HepG2 (cell line): ENCODE measurements around the gene MAPK6. TPM values are rescaled to one million over a fixed set of nuclear protein-coding genes. Genes with fewer than 3 reads are reported as not detected.

Experiments
- BORCS8-MEF2B ChIP-seq: sonication (generic); formaldehyde crosslinking; IDR thresholded peaks from 2 replicates; pipeline ENCODE4 v1.8.0; 2022; ENCODE audit warnings: mild to moderate bottlenecking, missing genetic modification reagents
- CHCHD3 ChIP-seq: sonication (generic); formaldehyde crosslinking; IDR thresholded peaks from 2 replicates; pipeline ENCODE4 v1.8.0; 2022; ENCODE audit warnings: mild to moderate bottlenecking, missing genetic modification reagents, moderate library complexity
- FOXA3 ChIP-seq: IDR thresholded peaks from 2 replicates; pipeline ENCODE4 v1.6.1; 2016; ENCODE audit warnings: missing genetic modification reagents, missing compliant biosample characterization
- KIAA2018 ChIP-seq: sonication (generic); formaldehyde crosslinking; IDR thresholded peaks from 2 replicates; pipeline ENCODE4 v1.5.0; 2020; ENCODE audit warnings: mild to moderate bottlenecking, missing genetic modification reagents, borderline replicate concordance
- NFYB ChIP-seq: sonication (generic); formaldehyde crosslinking; IDR thresholded peaks from 2 replicates; pipeline ENCODE4 v1.4.0; 2020; ENCODE audit warnings: missing genetic modification reagents
- SKI ChIP-seq: fragments of 450-650 bp; IDR thresholded peaks from one replicate; pipeline ENCODE4 v1.6.1; 2018; ENCODE audit warnings: mild to moderate bottlenecking; ENCODE audit not compliant: partially characterized antibody
- SRSF4 ChIP-seq: fragments of 200-400 bp; formaldehyde crosslinking; IDR thresholded peaks from one replicate; pipeline ENCODE4 v1.6.1; 2018; ENCODE audit warnings: mild to moderate bottlenecking, low read depth, low read length, moderate library complexity; ENCODE audit not compliant: poor library complexity, severe bottlenecking
- THAP11 ChIP-seq: IDR thresholded peaks from 2 replicates; pipeline ENCODE4 v1.6.1; 2016; ENCODE audit warnings: missing biosample characterization, missing genetic modification reagents
- TMF1 ChIP-seq: sonication (generic); formaldehyde crosslinking; IDR thresholded peaks from 2 replicates; pipeline ENCODE4 v1.8.1; 2022; ENCODE audit warnings: low read depth, missing genetic modification reagents
- ZBTB3 ChIP-seq: sonication (generic); formaldehyde crosslinking; IDR thresholded peaks from 2 replicates; pipeline ENCODE4 v1.4.0; 2020; ENCODE audit warnings: low read depth, mild to moderate bottlenecking, moderate library complexity, missing genetic modification reagents, borderline replicate concordance
- ZNF703 ChIP-seq: sonication (generic); formaldehyde crosslinking; IDR thresholded peaks from 2 replicates; pipeline ENCODE4 v1.5.1; 2020; ENCODE audit warnings: missing genetic modification reagents, mild to moderate bottlenecking, moderate library complexity, borderline replicate concordance
- polyA plus RNA-seq, 8 experiments: library from polyadenylated mRNA; depleted of rRNA in 3 of 8; stranded (reverse) in 7 of 8; unstranded in 1 of 8; fragments of >200 nt; fragmentation: Illumina TruSeq in 4 of 8; extraction: Trizol in 4 of 8; gene quantifications; 2 replicates each; pipeline versions ENCODE4 v1.2.1 to v1.2.3, GENCODE V29; 2011 to 2016; ENCODE audit warnings: low read depth in 4 of 8, missing spikeins in 1 of 8, mixed read lengths in 1 of 8; ENCODE audit not compliant: insufficient read depth in 1 of 8
- total RNA-seq, 5 experiments: library from RNA; depleted of rRNA; stranded (reverse); fragments of >200 nt; fragmentation: Illumina TruSeq; extraction: Trizol; gene quantifications; 2 replicates each; pipeline ENCODE4 v1.2.3, GENCODE V29; 2016; ENCODE audit warnings: low read depth in 1 of 5
- TF ChIP-seq, protein P1 (sequence below): IDR thresholded peaks from 2 replicates; pipeline ENCODE4 v1.6.1; 2016; ENCODE audit warnings: control low read depth
- TF ChIP-seq, protein P2 (sequence below): IDR thresholded peaks from 2 replicates; pipeline ENCODE4 v1.4.0; 2020; ENCODE audit warnings: mild to moderate bottlenecking, missing genetic modification reagents

MAPK6 gene
- total and polyA plus RNA-seq, 2 of the 13 experiments (the other 11 are each of a cell fraction or from before 2014, with no cell fraction given), result 89.5 to 99.7 TPM

GRCh38 chr15:52018693-52019393 is at the start of gene MAPK6 (continued):
- TF ChIP-seq KIAA2018 (CRISPR knock-in tag) (peak; percentile 76; the same call in 1 of the 2 replicates), BORCS8-MEF2B (peak; percentile 92), TMF1 (CRISPR knock-in tag) (no peak; the same call in 1 of the 2 replicates), ZNF703 (CRISPR knock-in tag) (no peak), NFYB (CRISPR knock-in tag) (no peak), THAP11 (CRISPR knock-in tag) (no peak), FOXA3 (peak; percentile 62), SRSF4 (no peak), ZBTB3 (CRISPR knock-in tag) (peak; percentile 98), SKI (peak; percentile 77), CHCHD3 (CRISPR knock-in tag) (no peak)
- TF ChIP-seq, protein P1, sequence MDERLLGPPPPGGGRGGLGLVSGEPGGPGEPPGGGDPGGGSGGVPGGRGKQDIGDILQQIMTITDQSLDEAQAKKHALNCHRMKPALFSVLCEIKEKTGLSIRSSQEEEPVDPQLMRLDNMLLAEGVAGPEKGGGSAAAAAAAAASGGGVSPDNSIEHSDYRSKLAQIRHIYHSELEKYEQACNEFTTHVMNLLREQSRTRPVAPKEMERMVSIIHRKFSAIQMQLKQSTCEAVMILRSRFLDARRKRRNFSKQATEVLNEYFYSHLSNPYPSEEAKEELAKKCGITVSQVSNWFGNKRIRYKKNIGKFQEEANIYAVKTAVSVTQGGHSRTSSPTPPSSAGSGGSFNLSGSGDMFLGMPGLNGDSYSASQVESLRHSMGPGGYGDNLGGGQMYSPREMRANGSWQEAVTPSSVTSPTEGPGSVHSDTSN (CRISPR knock-in tag), result no peak
- TF ChIP-seq, protein P2, sequence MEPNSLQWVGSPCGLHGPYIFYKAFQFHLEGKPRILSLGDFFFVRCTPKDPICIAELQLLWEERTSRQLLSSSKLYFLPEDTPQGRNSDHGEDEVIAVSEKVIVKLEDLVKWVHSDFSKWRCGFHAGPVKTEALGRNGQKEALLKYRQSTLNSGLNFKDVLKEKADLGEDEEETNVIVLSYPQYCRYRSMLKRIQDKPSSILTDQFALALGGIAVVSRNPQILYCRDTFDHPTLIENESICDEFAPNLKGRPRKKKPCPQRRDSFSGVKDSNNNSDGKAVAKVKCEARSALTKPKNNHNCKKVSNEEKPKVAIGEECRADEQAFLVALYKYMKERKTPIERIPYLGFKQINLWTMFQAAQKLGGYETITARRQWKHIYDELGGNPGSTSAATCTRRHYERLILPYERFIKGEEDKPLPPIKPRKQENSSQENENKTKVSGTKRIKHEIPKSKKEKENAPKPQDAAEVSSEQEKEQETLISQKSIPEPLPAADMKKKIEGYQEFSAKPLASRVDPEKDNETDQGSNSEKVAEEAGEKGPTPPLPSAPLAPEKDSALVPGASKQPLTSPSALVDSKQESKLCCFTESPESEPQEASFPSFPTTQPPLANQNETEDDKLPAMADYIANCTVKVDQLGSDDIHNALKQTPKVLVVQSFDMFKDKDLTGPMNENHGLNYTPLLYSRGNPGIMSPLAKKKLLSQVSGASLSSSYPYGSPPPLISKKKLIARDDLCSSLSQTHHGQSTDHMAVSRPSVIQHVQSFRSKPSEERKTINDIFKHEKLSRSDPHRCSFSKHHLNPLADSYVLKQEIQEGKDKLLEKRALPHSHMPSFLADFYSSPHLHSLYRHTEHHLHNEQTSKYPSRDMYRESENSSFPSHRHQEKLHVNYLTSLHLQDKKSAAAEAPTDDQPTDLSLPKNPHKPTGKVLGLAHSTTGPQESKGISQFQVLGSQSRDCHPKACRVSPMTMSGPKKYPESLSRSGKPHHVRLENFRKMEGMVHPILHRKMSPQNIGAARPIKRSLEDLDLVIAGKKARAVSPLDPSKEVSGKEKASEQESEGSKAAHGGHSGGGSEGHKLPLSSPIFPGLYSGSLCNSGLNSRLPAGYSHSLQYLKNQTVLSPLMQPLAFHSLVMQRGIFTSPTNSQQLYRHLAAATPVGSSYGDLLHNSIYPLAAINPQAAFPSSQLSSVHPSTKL (CRISPR knock-in tag), result peak; percentile 90
